HG03139 (cell line): ENCODE data around the gene CENPM.
"Not testable (repeated sequence)": the region's sequence is repeated elsewhere in the genome, so short reads cannot be mapped to it uniquely, and the experiment has no call there.

Experiments used
- ATAC-seq: cut with Tn5 transposase; IDR thresholded peaks from one replicate; pipeline ENCODE4 v1.9.1; 2021; ENCODE audit not compliant: unreplicated experiment

Gene CENPM

DNA sequence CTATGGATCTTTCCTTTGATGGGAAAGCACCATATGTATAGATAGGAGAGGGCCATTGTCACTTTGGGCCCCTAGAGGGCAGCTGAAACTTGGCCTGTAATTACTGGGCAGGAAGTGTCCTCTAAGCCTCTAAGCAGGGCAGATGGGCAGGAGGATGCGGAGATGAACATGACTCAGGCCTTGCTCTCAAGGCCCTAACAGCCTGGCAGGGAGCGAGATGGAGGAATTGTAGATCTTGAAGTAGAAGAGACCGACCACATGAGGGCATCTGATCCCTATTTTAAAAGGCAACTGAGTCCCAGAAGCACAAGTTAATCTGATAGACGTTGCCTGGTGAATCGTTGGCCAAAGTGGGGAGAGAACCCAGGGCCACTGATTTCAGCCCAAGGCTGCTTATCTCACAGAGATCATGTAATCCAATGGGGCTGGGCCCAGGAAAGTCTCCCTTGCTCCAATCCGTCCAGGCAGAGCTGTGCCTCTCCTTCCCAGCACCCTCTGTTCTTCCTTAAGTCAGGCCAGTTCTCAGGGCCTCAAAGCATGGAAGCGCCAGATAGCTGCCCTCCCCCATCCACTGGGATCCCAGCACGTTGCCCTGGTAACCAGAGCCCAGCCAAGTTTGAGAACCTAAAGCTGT, 19.8 kb upstream of the CENPM start:
- ATAC-seq = no peak

- no peak for ATAC-seq
These were observed 19.3 kb upstream of the CENPM start for GRCh38 chr22:41966225-41966606.

DNA sequence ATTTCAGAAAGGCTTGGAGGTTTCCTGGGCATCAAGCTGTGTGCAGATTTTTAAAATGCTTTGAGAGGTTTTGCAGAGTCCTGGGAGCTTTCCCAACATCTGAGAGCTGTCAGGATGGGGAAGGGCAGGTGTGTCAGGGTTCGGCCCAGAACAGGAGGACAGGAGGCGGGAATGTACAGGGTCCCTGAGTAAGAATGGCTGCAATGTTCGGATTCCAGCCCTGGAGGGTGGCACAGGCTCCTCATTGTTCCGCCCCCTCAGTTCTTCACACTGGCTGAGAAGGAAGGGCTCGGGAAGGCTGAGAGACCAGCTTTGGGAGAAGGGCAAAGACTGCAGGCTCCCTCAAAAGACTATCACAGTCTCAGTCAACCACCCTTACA, 17.1 kb upstream of the CENPM start:
- ATAC-seq = no peak

- ATAC-seq = no peak
These were observed 16.6 kb upstream of the CENPM start for GRCh38 chr22:41963453-41964111.

- peak; percentile 17 for ATAC-seq
These were observed 11.1 kb upstream of the CENPM start for GRCh38 chr22:41957941-41958556.

DNA sequence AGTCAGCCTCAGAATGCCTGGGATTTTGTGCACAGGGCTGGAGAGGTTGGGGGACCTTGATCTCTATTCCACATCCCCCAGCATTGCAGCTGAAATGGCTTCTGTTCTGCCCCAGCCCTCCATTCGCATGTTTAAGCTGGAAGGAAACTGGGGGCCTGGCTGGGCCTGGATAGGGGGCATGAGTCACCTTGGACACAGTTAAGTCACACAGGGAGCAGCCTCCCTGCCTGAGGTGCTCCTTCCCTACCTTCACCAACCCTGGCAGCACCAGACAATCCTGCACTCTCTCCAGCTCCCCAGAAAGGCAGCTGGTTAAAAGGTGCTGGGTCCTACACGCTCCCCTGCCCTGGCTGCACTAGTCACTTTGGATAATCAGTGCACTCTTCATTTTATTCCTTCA, 5.8 kb upstream of the CENPM start:
- no peak for ATAC-seq

DNA sequence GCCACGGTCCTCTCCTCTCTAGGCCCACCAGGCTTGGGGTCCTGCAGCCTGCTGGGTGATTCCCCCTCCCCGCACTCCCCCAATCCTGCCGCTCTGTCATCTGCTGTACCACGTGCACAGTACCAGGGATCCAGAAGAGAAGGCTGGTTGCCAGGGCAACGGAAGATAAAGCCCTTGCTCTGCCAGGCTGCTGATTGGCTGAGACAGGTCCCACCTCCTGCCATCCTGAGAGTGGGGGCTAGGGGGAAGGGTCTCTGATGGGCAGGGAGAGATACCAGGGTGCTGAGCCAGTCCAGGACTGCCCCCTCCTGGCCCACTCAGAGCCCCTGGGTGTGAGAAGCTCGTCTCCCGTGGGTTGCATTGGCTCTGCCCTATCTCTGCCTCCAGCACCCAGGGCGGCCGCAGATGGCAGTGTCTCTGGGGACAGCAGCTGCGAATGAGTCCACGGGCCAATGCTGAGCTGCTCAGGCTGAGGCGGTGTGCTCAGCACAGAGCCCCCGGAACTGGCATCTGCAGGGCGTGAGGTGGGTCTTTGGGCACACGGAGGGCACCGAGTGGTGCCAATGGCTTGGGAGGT, 5.0 kb upstream of the CENPM start, which contains the start of gene SMIM45:
Gene SMIM45, plus strand, starts transcription at position 253 of the 577 bp plus-strand sequence.
- no peak for ATAC-seq

DNA sequence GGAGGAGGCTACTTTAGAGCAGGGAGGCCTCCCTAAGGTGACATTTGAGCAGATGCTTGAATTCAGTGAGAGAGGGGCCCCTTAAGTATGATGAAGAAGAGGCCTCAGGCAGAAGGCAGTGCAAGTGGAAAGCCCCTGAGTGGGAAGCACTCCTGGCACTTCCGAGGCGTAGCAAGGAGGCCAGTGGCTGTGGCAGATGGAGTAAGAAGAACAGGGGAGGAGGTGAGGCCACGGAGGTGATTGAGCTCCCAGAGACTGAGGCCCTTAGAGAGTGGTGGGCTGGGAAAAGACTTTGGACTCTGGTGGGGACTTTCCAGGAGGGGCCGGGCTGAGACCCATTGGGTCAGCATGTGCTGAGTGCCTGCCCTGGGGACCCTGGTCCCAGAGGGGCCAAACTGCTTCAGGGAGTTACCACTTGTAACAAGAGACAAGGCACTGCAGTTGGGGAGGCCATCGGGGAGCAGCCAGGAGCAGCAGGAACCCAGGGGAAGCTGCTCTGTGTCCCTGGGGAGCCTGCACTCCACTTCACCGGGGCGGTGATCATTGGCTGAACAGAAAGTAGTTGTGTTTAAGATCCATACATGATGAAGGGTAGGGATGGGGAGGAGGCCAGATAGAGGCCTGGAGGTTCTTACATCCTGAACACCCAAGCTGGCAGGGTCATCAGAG, 2.5 kb upstream of the CENPM start:
- ATAC-seq = no peak

DNA sequence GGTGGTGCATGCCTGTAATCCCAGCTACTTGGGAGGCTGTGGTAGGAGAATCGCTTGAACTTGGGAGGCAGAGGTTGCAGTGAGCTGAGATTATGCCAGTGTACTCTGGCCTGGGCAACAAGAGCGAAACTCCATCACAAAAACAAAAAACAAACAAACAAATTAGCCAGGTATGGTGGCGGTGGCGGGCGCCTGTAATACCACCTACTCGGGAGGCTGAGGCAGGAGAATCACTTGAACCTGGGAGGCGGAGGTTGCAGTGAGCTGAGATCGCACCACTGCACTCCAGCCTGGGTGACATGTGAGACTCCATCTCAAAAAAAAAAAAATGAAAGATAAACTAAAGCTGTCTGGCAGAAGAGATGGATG, 2.0 kb upstream of the CENPM start:
- ATAC-seq = not testable (repeated sequence)

- ATAC-seq = no peak
These were observed 1.2 kb upstream of the CENPM start for GRCh38 chr22:41948142-41948541.

DNA sequence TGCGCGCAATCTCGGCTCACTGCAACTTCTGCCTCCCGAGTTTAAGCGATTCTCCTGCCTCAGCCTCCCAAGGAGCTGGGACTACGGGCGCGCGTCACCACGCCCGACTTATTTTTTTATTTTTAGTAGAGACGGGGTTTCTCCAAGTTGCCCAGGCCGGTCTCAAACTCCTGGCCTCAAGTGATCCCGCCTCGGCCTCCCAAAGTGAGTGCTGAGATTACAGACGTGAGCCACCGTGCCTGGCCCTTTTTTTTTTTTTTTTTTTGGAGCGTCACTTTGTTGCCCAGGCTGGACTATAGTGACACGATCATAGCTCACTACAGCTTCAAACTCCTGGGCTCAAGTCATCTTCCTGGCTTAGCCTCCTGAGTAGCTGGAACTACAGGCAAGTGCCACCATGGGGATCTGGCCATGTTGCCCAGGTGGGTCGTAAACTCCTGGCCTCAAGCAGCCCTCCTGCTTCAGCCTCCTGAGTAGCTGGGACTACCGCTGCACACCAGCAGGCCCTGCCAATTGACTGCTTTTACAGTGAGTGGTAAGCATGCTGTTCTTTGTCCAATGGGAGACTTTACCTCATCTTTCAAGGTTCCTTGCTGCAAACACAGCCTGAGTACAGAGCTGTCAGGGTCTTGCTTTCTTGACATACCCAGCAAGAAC, 600 bp upstream of the CENPM start:
- ATAC-seq = no peak

DNA sequence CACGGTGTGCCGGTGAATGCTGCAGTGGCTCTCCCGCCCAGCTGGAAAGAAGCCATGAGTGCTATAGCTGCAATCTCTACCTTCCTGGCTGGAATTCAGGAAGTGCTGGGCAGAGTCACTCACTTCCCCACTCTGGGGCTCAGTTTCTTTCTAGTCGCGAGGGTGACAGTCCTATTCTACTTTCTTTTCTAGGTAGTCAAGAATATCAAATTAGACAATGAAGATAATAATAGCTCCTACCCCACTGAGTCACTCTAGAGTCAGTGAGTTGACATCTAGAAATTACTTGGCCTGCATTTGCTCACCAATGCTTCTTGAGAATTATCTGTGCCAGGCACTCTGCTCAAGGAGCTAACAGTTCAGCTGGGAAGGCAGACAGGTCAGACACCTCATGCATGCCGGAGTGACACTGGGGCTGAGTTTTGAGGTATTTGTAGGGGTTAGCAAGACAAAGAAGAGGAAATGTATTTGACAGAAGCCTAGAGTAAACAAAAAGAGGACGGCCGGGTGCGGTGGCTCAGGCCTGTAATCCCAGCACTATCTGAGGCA, 3.2 kb downstream of the CENPM start:
- no peak for ATAC-seq

DNA sequence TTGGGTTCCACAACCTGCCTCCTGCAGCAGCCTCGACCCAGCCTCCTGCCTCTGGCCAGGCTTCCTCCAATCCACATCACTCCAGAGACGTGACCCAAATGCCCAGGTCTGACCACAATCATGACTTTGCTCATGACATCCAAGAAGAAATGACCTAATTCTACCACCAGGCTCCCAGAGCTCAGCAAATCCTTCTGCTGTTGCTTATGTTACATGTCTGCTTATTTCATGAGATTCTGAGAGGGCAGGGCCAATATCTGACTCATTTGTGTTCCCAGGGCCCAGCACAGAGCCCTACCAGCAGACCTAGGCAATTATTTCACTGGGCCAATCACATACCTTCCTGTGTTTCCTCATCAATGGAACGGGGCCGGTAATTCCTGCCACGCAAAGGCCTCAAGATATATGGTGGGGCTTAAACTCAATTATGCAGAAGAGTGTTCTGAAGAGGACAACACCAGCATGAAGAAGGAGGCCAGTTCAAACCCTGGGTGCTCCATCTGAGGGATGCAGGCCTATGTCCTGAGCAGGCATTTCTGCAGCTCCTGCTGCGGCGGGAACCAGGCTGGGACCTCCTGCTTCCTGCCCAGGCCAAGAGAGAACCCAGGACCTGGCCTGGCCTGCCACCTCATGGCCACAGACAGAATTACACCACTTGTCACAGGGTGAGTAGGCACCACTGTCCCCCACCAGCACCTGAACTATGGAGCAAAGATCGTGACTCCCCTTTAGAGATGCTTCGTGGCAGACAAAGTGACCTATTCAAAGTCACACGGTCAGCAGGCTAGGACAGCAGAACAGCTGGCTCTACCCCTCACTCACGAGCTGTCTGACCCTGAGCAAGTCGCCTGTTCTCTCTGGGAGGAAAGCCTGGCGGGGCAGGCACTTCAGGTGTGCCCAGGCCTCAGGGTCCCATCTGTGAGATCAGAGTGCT, 5.9 kb downstream of the CENPM start:
- peak; percentile 26 for ATAC-seq

- ATAC-seq = peak; percentile 38
These were observed 6.7 kb downstream of the CENPM start for GRCh38 chr22:41939981-41940831.

DNA sequence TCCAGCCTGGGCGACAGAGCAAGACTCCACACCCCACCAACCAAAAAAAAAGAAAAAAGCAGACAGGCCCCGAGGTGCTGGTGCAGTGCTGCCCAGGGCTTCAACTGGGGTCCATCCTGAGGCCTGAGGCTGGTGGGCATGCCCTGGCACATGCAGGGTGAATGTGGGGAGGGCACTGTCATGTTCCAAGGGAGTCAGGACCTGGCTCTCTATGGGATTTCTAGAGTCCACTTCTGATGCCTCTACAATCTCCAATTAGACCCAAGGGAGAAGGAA, 10.1 kb downstream of the CENPM start:
- no peak for ATAC-seq

DNA sequence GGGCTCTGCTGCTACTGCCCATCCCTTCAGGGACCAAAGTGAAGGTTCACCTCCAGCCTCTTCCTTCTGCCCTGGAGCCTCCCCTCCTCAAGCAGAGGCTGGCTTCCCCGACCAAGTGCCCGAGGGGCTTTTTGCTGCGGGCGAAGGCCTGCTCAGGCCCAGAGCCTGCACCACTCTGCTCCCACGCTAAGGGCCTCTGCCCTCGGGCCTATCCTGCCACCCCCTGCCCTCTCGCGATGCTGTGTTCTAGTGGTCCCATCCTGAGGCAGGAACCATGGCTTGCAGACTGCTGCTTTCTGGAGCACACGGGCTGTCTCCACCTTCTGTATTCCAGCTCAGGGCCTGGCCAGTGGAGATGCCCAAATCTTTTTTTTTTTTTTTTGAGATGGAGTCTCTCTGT, 11.4 kb downstream of the CENPM start:
- no peak for ATAC-seq

DNA sequence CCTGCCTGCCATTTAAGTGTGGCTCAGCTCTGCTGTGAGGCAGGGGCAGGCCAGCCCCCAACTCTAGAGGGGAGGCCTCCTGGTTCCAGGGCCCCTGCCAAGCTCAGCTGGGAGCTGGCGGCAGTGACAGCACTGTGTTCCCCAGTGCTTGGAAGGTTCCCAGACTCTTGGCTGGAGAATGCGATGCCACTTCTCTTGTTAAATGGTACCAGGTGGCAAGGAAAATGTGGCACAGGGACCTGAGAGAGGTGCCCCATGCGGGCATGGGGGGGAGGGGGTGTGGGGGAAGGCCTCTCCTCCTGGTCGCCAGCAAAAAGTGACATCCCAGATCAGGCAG, 12.0 kb downstream of the CENPM start:
- no peak for ATAC-seq

DNA sequence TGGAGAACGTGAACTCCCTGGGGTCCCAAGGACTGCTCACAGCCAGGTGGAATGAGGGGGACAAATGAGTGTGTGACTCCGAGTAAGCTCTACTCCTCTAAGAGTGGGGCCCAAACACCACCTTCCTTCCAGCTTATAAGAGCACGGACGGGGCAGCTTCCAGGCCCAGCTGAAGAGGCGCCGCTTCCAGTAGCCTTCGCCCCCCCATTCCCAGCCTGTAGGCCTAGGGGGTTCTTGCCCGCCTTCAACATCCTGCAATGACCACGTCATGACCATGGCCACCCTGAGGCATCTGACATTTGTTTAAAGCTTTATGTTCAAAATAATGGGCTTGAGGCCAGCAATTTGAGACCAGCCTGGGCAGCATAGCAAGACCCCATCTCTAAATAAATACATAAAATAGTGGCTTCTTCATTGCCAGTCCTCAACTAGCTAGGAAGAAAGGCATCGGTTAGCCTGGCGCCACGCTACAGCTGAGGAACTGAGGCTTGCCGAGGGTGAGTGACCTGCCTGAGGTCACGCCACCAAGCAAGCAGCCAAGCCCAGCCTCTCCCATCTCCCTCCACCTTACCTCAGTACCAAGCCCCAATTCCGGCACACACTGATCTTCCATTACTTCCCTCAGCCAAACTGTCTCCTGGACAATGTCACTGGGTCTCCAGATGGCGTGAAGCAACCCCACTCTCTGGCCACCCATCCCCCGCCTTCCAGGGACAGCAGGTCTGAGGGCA, 12.5 kb downstream of the CENPM start:
- no peak for ATAC-seq
